ENCODE measurements around the gene CAST. TPM values are rescaled to one million over a fixed set of nuclear protein-coding genes. Genes with fewer than 3 reads are reported as not detected.

The CAST gene
- total and polyA plus RNA-seq, 2 donors from 2014 or later: 83.2 to 282 TPM

DNA sequence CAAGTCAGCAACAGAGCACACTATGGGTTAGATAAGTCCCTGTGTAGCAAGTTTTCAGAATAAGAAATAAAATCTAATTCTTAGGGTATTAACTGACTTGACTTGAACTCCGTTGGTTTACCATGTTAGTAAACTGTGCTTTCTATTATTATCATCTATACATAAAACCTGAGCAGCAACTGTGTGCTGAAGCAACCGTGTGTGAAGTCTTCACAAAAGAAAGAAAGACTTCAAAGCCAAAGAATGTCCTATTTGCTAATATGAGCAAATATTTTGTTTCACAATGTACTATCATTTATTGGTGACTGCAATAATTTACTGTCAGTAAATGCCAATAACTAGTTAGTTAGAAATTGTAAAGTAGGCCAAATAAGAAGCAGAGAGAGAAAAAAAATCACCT, 112.9 kb downstream of the CAST start:
- FAIRE-seq: no peak
- TF ChIP-seq, protein P1, sequence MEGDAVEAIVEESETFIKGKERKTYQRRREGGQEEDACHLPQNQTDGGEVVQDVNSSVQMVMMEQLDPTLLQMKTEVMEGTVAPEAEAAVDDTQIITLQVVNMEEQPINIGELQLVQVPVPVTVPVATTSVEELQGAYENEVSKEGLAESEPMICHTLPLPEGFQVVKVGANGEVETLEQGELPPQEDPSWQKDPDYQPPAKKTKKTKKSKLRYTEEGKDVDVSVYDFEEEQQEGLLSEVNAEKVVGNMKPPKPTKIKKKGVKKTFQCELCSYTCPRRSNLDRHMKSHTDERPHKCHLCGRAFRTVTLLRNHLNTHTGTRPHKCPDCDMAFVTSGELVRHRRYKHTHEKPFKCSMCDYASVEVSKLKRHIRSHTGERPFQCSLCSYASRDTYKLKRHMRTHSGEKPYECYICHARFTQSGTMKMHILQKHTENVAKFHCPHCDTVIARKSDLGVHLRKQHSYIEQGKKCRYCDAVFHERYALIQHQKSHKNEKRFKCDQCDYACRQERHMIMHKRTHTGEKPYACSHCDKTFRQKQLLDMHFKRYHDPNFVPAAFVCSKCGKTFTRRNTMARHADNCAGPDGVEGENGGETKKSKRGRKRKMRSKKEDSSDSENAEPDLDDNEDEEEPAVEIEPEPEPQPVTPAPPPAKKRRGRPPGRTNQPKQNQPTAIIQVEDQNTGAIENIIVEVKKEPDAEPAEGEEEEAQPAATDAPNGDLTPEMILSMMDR (IDR thresholded peaks at IDR 0.05; ENCODE audit: borderline replicate concordance, extremely low read depth, insufficient read depth): no peak
- H3K27me3 ChIP-seq (ENCODE audit: control insufficient read depth, insufficient read depth, low read length): no peaks in the 10 kb centered on the region
- H3K4me1 ChIP-seq (ENCODE audit: control insufficient read depth in 2 of 3, insufficient read depth in 2 of 3, low read depth in 1 of 3, low read length in 3 of 3): no peaks in the 10 kb centered on the region
- no peak for DNase-seq
- peaks cover 4 to 44% (median 44%) of the 10 kb centered on the region in 3 donors for H3K36me3 ChIP-seq (ENCODE audit: control insufficient read depth in 2 of 3, insufficient read depth in 3 of 3, low read length in 3 of 3)
- H3K27ac ChIP-seq (ENCODE audit: low read depth in 2 of 2, low read length in 2 of 2): no peak overlapping the region
- intact Hi-C loops (cut with DNase I): no loop called here
- H3K9me3 ChIP-seq (ENCODE audit: control insufficient read depth in 2 of 3, insufficient read depth in 1 of 3, low read length in 3 of 3): no peaks in the 10 kb centered on the region
- no peak overlapping the region for H3K9ac ChIP-seq (ENCODE audit: low read length in 3 of 3)
- no peak overlapping the region for H3K4me3 ChIP-seq (ENCODE audit: low read length in 3 of 3)

DNA sequence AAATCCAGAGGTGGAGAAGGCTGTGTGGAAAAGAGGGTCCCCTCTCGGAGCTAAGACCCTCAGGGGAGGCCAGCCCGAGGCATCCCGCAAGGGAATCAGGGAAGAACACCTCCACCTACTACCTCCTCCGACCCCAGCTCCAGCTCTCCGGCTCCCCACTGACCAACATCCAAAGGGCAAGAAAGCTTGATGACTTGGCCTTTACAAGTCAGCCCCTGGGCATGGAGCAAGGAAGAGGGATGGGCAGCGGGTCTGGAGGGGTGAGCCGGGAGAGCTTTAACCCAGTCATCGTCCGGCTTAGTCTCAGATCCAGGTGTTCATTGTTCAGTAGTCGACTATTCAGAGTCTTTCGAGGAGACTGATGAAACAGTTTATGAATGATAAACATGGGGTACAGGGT, 113.5 kb downstream of the CAST start:
- Histone ChIP-seq H3K4me3 (ENCODE audit: low read length in 3 of 3) (no peak overlapping the region), H3K27me3 (ENCODE audit: control insufficient read depth, insufficient read depth, low read length) (no peaks in the 10 kb centered on the region), H3K27ac (ENCODE audit: low read depth in 2 of 2, low read length in 2 of 2) (no peak overlapping the region), H3K9me3 (ENCODE audit: control insufficient read depth in 2 of 3, insufficient read depth in 1 of 3, low read length in 3 of 3) (no peaks in the 10 kb centered on the region), H3K9ac (ENCODE audit: low read length in 3 of 3) (no peak overlapping the region), H3K36me3 (ENCODE audit: control insufficient read depth in 2 of 3, insufficient read depth in 3 of 3, low read length in 3 of 3) (peaks cover 4 to 44% (median 41%) of the 10 kb centered on the region in 3 donors), H3K4me1 (ENCODE audit: control insufficient read depth in 2 of 3, insufficient read depth in 2 of 3, low read depth in 1 of 3, low read length in 3 of 3) (peaks cover 0 to 2% (median 0%) of the 10 kb centered on the region in 3 donors)
- FAIRE-seq: no peak
- TF ChIP-seq, protein P1 (IDR thresholded peaks at IDR 0.05; ENCODE audit: borderline replicate concordance, extremely low read depth, insufficient read depth): no peak
- intact Hi-C loops (cut with DNase I): no loop called here
- no peak for DNase-seq

DNA sequence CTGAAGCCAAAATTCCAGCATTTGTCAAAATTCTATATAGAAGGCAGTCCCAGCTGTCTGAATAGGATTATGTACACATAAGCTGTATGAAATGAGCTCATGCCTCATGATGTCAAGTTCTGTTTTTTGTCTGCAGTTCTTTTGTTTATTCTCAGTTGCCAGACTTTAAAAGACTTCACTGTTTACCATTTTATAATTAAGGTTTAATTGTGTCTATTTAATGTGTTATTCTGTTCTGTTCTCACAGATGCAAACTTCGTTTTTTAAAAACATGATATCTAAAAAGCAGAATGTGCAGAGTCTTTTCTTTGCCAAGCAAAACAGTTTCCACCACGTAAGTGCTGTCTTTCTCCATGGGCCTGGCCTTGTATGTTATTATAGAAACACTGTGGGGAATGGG, 114.4 kb downstream of the CAST start:
- intact Hi-C loops (cut with DNase I): no loop called here
- no peak overlapping the region for H3K27ac ChIP-seq (ENCODE audit: low read depth in 2 of 2, low read length in 2 of 2)

More for the DNA sequence above, 114.4 kb downstream of the CAST start:
- Histone ChIP-seq H3K9ac (ENCODE audit: low read length in 3 of 3) (no peak overlapping the region), H3K27me3 (ENCODE audit: control insufficient read depth, insufficient read depth, low read length) (no peaks in the 10 kb centered on the region), H3K4me1 (ENCODE audit: control insufficient read depth in 2 of 3, insufficient read depth in 2 of 3, low read depth in 1 of 3, low read length in 3 of 3) (peaks cover 0 to 3% (median 0%) of the 10 kb centered on the region in 3 donors), H3K4me3 (ENCODE audit: low read length in 3 of 3) (no peak overlapping the region), H3K36me3 (ENCODE audit: control insufficient read depth in 2 of 3, insufficient read depth in 3 of 3, low read length in 3 of 3) (peaks cover 4 to 38% (median 37%) of the 10 kb centered on the region in 3 donors), H3K9me3 (ENCODE audit: control insufficient read depth in 2 of 3, insufficient read depth in 1 of 3, low read length in 3 of 3) (no peaks in the 10 kb centered on the region)
- DNase-seq (no peak), FAIRE-seq (no peak)
- TF ChIP-seq, protein P1 (IDR thresholded peaks at IDR 0.05; ENCODE audit: borderline replicate concordance, extremely low read depth, insufficient read depth): no peak
